Measurements from ENCODE around the gene SLC38A6. TPM values are rescaled to one million over a fixed set of nuclear protein-coding genes. Genes with fewer than 3 reads are reported as not detected.
"Not testable (repeated sequence)": the region's sequence is repeated elsewhere in the genome, so short reads cannot be mapped to it uniquely, and the experiment has no call there.

Gene SLC38A6
- polyA plus RNA-seq, 1 donor from 2014 or later = 31.9 TPM

DNA sequence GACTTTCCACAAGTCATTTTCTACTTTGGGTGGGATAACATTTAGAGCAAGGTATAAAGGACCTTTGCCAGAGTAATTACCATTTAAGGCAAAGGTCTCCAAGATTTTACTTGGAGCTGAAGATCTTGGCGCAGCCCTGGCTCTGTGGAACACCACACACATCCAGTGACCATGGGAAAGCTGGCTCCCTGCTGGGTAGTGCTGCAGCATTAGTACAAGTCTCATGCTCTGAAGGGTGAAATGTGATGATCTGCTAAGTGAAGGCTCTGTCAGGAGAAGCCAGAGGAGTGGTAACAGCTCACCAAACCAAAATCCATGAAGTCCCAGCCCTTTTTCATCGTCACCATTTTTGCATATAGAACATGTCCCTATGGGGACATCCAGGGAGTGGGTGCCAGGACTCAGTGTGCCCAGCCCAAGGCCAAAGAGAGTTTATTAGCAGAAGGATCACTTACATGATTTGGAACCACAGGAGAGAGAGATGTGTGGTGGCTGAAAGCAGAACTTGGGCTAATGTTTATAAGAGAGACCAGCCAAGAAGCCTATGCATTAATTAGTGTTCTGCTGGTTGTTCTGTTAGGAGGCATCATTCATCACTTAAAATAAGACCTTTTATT is 110.7 kb downstream of the SLC38A6 start:
- H2AFZ ChIP-seq (ENCODE audit: low read depth, low read length) = no peak overlapping the region
- no peaks in the 10 kb centered on the region for H3K79me2 ChIP-seq (replicated peaks; ENCODE audit: insufficient read depth, low read length)
- H3K27me3 ChIP-seq (ENCODE audit: insufficient read depth, low read depth, low read length) = no peaks in the 10 kb centered on the region
- no peaks in the 10 kb centered on the region for H3K9me2 ChIP-seq (ENCODE audit: insufficient read depth, low read length)
- no peak overlapping the region for H3K9ac ChIP-seq (ENCODE audit: low read length)
- H3F3A ChIP-seq (ENCODE audit: insufficient read depth, low read length, poor library complexity, severe bottlenecking) = no peaks in the 10 kb centered on the region
- no peak overlapping the region for H3K27ac ChIP-seq (ENCODE audit: low read length)
- no peaks in the 10 kb centered on the region for H3K9me3 ChIP-seq (ENCODE audit: low read length)
- no peak for TF ChIP-seq EZH2 (IDR thresholded peaks at IDR 0.05; ENCODE audit: borderline replicate concordance, insufficient read depth, low read length, poor library complexity, severe bottlenecking)
- TF ChIP-seq MXI1 (conservative IDR thresholded peaks at IDR 0.05; ENCODE audit: poor library complexity, severe bottlenecking) = no peak
- TF ChIP-seq, protein P1, sequence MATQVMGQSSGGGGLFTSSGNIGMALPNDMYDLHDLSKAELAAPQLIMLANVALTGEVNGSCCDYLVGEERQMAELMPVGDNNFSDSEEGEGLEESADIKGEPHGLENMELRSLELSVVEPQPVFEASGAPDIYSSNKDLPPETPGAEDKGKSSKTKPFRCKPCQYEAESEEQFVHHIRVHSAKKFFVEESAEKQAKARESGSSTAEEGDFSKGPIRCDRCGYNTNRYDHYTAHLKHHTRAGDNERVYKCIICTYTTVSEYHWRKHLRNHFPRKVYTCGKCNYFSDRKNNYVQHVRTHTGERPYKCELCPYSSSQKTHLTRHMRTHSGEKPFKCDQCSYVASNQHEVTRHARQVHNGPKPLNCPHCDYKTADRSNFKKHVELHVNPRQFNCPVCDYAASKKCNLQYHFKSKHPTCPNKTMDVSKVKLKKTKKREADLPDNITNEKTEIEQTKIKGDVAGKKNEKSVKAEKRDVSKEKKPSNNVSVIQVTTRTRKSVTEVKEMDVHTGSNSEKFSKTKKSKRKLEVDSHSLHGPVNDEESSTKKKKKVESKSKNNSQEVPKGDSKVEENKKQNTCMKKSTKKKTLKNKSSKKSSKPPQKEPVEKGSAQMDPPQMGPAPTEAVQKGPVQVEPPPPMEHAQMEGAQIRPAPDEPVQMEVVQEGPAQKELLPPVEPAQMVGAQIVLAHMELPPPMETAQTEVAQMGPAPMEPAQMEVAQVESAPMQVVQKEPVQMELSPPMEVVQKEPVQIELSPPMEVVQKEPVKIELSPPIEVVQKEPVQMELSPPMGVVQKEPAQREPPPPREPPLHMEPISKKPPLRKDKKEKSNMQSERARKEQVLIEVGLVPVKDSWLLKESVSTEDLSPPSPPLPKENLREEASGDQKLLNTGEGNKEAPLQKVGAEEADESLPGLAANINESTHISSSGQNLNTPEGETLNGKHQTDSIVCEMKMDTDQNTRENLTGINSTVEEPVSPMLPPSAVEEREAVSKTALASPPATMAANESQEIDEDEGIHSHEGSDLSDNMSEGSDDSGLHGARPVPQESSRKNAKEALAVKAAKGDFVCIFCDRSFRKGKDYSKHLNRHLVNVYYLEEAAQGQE (IDR thresholded peaks at IDR 0.05; ENCODE audit: borderline replicate concordance) = no peak
- no peak for TF ChIP-seq SMC3 (conservative IDR thresholded peaks at IDR 0.05; ENCODE audit: poor library complexity)
- no peak for TF ChIP-seq POLR2AphosphoS5 (IDR thresholded peaks at IDR 0.05)
- no peak for TF ChIP-seq RAD21 (conservative IDR thresholded peaks at IDR 0.05)
- TF ChIP-seq TAF1 (IDR thresholded peaks at IDR 0.05; ENCODE audit: low read depth) = no peak
- TF ChIP-seq, protein P2, sequence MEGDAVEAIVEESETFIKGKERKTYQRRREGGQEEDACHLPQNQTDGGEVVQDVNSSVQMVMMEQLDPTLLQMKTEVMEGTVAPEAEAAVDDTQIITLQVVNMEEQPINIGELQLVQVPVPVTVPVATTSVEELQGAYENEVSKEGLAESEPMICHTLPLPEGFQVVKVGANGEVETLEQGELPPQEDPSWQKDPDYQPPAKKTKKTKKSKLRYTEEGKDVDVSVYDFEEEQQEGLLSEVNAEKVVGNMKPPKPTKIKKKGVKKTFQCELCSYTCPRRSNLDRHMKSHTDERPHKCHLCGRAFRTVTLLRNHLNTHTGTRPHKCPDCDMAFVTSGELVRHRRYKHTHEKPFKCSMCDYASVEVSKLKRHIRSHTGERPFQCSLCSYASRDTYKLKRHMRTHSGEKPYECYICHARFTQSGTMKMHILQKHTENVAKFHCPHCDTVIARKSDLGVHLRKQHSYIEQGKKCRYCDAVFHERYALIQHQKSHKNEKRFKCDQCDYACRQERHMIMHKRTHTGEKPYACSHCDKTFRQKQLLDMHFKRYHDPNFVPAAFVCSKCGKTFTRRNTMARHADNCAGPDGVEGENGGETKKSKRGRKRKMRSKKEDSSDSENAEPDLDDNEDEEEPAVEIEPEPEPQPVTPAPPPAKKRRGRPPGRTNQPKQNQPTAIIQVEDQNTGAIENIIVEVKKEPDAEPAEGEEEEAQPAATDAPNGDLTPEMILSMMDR (IDR thresholded peaks at IDR 0.05; ENCODE audit: poor library complexity, severe bottlenecking) = no peak
- no peak for TF ChIP-seq EP300 (conservative IDR thresholded peaks at IDR 0.05; ENCODE audit: poor library complexity, severe bottlenecking)
- no peaks in the 10 kb centered on the region for H4K20me1 ChIP-seq (ENCODE audit: insufficient read depth)
- no peak overlapping the region for H3K4me3 ChIP-seq (ENCODE audit: low read length)
- no peaks in the 10 kb centered on the region for H3K36me3 ChIP-seq (ENCODE audit: insufficient read depth, low read length)
- no peak overlapping the region for H3K4me2 ChIP-seq (ENCODE audit: low read length)

DNA sequence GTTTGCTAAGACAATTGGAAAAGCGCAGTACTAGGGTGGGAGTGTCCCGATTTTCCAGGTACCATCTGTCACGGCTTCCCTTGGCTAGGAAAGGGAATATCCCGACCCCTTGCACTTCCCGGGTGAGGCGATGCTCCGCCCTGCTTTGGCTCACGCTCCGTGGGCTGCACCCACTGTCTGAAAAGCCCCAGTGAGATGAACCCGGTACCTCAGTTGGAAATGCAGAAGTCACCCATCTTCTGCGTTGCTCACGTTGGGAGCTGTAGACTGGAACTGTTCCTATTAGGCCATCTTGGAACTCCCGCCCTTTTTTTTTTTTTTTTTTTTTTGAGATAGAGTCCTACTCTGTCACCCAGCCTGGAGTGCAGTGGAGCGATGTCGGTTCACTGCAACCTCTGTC is 117.1 kb downstream of the SLC38A6 start:
- not testable (repeated sequence) for H3K4me2 ChIP-seq (ENCODE audit: low read length); H3K36me3 ChIP-seq (ENCODE audit: insufficient read depth, low read length); H3K27ac ChIP-seq (ENCODE audit: low read length); H3K9me3 ChIP-seq (ENCODE audit: low read length); H3K9ac ChIP-seq (ENCODE audit: low read length); H4K20me1 ChIP-seq (ENCODE audit: insufficient read depth); H2AFZ ChIP-seq (ENCODE audit: low read depth, low read length); H3K27me3 ChIP-seq (ENCODE audit: insufficient read depth, low read depth, low read length); H3F3A ChIP-seq (ENCODE audit: insufficient read depth, low read length, poor library complexity, severe bottlenecking); H3K9me2 ChIP-seq (ENCODE audit: insufficient read depth, low read length); H3K79me2 ChIP-seq (replicated peaks; ENCODE audit: insufficient read depth, low read length); H3K4me3 ChIP-seq (ENCODE audit: low read length)

DNA sequence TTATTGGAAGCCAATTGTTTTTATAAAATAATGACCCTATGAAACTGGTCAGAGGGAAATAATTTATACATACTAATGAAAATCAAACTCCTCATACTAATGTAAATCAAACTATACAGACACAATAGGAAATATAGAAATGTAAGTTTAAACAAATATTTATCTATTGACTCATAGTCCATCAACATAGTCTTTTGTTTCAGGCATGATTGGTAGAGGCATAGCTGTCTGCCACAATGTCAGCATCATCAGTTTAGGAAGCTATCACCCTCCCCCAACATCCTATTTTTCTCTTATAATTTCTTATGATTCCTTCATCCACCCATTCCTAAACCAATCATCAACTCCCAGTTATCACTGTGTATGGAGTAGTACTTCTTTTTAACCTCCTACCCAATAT is 117.7 kb downstream of the SLC38A6 start:
- Histone ChIP-seq H3K9me3 (ENCODE audit: low read length) (no peaks in the 10 kb centered on the region), H3F3A (ENCODE audit: insufficient read depth, low read length, poor library complexity, severe bottlenecking) (peaks cover 10% of the 10 kb centered on the region), H3K27ac (ENCODE audit: low read length) (no peak overlapping the region), H3K4me2 (ENCODE audit: low read length) (no peak overlapping the region), H3K4me3 (ENCODE audit: low read length) (no peak overlapping the region), H2AFZ (ENCODE audit: low read depth, low read length) (no peak overlapping the region), H3K79me2 (replicated peaks; ENCODE audit: insufficient read depth, low read length) (no peaks in the 10 kb centered on the region), H3K9me2 (ENCODE audit: insufficient read depth, low read length) (no peaks in the 10 kb centered on the region), H3K36me3 (ENCODE audit: insufficient read depth, low read length) (no peaks in the 10 kb centered on the region), H3K27me3 (ENCODE audit: insufficient read depth, low read depth, low read length) (no peaks in the 10 kb centered on the region), H4K20me1 (ENCODE audit: insufficient read depth) (no peaks in the 10 kb centered on the region), H3K9ac (ENCODE audit: low read length) (no peak overlapping the region)
- no peak for TF ChIP-seq RAD21 (conservative IDR thresholded peaks at IDR 0.05)
- no peak for TF ChIP-seq TAF1 (IDR thresholded peaks at IDR 0.05; ENCODE audit: low read depth)
- TF ChIP-seq, protein P1 (IDR thresholded peaks at IDR 0.05; ENCODE audit: borderline replicate concordance) = no peak
- TF ChIP-seq, protein P2 (IDR thresholded peaks at IDR 0.05; ENCODE audit: poor library complexity, severe bottlenecking) = no peak
- TF ChIP-seq EZH2 (IDR thresholded peaks at IDR 0.05; ENCODE audit: borderline replicate concordance, insufficient read depth, low read length, poor library complexity, severe bottlenecking) = no peak
- TF ChIP-seq POLR2AphosphoS5 (IDR thresholded peaks at IDR 0.05) = no peak
- no peak for TF ChIP-seq SMC3 (conservative IDR thresholded peaks at IDR 0.05; ENCODE audit: poor library complexity)
- no peak for TF ChIP-seq MXI1 (conservative IDR thresholded peaks at IDR 0.05; ENCODE audit: poor library complexity, severe bottlenecking)
- TF ChIP-seq EP300 (conservative IDR thresholded peaks at IDR 0.05; ENCODE audit: poor library complexity, severe bottlenecking) = no peak

Data from neural cell (in vitro differentiated cells).